GM19463 (cell line): Measurements from ENCODE around the gene POP4.
"Not testable (repeated sequence)": the region's sequence is repeated elsewhere in the genome, so short reads cannot be mapped to it uniquely, and the experiment has no call there.

Source experiments
- ATAC-seq: cut with Tn5 transposase; IDR thresholded peaks from one replicate; pipeline ENCODE4 v1.9.1; 2021; ENCODE audit warnings: mild to moderate bottlenecking, moderate library complexity; ENCODE audit not compliant: unreplicated experiment

The POP4 gene

GRCh38 chr19:29610574-29611271 is 4.6 kb downstream of the POP4 start:
- peak; percentile 78 for ATAC-seq

- ATAC-seq: no peak
These were observed 6.0 kb downstream of the POP4 start for GRCh38 chr19:29612121-29612520.

DNA sequence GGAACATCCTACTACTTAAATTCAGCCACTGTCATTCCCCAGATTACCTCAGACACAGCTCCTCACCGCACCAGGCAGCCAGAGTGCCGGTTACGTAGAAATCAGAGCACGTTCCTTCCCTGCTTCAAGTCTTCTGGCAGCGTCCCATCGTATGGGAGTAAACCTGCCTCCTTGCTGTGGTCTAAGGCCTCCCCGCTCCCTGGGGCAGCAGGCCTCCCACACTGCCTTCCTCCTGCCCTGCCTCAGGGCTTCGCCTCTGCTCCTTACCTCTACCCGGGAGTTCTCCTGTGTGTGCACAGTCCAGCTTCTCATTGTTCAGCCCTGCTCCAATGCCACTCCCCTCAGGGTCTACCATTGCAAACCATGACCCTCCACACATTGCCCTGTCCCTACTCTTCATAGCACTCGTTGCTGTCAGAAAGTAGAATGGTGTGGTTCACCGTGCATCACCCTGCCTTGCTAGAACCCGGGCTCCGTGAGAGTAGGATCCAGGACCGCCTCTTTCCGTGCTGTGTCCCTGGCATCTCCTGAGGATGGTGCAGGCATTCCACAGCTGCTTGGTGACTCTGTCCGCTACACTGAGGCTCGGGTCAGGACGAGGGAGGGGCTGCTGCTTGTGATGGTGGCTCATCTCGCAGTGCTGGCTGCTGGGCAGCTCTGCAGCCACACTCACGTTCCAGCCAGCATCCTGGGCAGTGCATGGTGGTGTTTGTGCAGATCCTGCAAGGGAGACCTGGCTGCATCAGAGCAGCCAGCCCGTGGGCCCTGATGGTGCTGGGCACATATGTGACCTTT is 6.9 kb downstream of the POP4 start:
- ATAC-seq: no peak

DNA sequence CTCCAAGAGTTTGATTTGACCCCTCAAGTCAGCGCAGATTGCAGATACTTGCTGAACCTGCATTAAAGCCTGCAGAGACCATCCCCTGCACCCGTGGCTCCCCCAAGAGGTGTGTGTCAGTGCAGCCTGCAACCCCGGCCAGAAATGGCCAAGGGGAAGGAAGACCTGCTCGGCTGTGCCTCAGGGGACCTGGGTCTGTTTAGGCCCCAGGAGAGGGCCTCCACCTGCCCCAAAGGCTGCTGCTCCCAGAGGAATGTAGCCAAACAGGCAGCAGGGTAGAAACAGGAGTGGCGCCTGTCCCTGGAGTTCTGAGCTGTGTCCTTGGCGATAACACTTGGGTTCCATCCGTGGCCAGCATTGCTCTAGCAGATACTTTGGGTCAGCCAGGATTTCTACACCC is 8.0 kb downstream of the POP4 start:
- ATAC-seq: no peak

- no peak for ATAC-seq
These were observed 8.7 kb downstream of the POP4 start for GRCh38 chr19:29614780-29615179.

- ATAC-seq: no peak
These were observed 9.9 kb downstream of the POP4 start for GRCh38 chr19:29615891-29616425.

GRCh38 chr19:29616541-29616940 is 10.5 kb downstream of the POP4 start:
- ATAC-seq: no peak

DNA sequence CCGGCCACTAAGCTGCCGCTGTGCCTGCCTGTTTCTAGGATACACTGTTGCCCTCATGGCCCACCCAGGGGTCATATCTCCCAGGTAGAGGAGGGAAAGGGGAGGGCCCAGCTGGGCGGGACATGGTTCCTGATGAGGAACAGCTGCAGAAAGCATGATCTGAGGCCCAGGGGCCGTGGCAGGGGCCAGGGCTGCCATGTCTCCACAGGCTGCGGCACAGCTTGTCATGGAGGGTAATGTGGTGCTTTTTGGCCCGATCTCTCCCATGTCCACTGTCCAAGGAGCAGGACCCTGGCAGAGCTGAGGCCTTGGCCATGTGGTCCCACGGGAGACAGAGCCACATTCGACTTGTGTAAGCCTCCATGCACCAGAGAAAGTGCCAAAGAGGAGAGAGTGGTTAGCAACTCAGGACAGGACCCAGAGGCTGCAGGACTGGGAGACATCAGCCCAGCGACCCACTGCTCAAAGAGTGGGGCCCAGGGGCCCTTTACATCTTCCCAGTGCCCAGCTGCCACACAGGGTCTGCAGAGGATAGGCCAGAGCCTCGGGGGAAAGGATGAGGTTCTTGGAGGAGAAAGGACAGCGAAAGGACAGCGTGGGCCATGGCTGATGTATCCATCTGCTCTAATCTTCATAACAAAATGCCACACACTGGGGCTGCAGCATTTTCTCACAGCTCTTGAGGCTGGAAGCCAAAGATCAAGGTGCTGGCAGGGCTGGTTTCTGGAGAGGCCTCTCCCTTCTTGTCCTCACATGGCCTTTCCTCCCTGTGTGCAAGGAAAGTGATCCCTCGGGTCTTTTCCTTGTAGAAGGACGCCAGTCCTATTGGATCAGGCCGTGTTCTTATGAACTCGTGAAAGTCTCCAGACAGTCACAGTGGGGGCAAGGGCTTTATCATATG is 11.5 kb downstream of the POP4 start:
- ATAC-seq: no peak

DNA sequence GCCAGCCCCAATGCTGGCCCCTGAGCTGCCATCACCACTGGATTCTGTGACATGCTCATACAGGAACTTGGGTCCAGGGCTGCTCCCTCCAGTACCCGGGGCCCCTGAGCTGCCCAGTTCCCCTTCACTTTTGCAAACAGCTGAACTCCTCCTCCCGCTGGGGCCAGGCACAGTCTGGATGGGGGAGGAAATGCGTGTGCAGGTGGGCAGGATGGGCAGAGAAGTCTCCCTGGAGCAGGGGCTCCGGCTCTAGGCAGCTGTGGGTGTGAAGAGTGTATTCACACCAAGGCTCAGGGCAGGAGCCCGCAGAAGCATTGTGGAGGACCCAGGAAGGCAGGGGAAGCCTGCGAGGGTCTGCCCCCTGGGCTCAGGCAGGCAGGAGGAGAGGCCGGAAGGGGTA is 12.4 kb downstream of the POP4 start:
- no peak for ATAC-seq

DNA sequence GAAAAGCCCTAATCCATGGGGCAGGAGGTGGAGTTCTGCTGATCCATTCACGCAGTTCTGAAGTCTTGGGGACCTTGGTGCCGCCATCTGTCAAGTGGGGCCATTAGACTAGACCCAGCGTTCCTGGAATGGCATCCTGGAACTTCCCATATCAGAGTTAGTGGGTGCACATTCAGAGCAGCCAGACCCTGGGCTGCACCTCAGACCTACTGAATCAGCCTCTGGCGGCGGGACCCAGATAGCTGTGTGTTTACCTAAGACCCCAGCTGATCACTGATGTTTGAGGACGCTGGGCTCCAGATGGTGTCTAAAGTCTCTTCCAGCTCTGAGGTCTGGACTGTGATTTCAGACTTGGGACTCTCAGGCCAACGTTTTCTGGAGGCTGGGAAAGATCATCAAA is 12.8 kb downstream of the POP4 start:
- no peak for ATAC-seq

GRCh38 chr19:29620931-29621351 is 14.9 kb downstream of the POP4 start:
- ATAC-seq: no peak

GRCh38 chr19:29622166-29623070 is 16.3 kb downstream of the POP4 start:
- peak; percentile 53 for ATAC-seq

DNA sequence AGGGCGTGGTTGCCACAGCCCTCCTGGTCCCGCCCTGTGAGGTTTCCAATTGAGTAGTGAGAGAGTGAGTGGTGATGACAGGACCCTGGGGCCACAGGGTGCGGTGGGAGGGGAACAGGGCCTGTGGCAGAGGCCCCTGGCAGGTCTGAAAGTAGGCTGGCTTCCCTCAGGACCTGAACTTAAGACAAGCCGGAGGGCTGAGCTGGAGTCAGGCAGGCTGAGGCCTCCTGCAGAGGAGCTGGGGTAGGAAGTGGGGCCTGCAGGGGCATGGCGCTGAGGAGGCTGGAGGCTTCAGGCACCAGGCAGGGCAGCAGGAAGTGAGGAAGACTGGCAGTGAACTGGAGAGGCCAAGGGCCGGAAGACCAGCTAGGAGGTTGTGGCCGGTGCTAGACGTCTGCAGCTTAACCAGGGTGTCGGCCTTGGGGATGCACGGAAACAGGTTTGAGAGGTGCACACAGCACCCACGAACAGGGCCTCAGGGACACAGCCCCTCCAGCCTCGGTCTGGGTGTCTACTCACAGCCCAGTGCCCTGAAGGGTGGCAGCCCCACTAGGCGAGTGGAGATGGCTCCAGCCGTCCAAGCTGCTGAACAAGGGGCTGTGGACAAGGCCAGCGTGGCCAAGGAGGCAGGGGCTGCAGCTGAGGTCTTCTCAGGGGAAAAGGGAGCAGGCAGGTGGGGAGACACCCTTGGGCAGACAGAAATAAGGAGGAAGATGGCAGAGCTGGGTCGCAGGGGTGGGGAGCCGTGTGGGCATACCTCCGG is 17.8 kb downstream of the POP4 start:
- peak; percentile 52 for ATAC-seq

DNA sequence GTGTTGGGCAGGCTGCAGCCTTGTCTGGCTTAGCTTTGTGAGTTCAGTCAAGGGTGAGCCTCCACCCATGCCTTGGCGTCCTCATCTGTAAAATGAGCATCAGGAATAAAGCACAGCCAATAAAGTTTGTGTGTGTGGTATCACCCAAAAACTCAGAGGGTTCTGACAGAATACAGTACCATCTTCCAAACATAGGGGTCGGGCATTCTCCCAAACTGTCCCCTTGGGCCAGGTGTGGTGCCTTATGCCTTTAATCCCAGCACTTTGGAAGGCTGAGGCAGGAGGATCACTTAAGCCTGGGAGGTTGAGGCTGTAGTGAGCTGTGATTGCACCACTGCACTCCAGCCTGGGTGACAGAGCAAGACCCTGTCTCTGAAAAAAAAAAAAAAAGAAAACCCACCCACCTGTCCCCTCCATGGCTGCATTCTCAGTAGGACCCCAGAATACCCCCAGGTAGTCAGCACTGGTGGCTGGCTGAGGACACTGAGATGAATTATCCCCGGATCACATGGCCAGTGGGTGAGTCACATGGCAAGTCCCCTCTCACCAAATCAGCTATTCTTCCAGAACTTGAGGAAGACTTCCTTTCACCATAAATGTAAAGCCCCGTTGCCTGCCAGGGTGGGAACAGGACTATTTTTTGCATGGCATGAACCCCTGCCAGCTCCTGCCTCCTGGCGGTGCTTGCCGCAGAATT is 18.6 kb downstream of the POP4 start:
- no peak for ATAC-seq

GRCh38 chr19:29625186-29625651 is 19.1 kb downstream of the POP4 start:
- no peak for ATAC-seq

DNA sequence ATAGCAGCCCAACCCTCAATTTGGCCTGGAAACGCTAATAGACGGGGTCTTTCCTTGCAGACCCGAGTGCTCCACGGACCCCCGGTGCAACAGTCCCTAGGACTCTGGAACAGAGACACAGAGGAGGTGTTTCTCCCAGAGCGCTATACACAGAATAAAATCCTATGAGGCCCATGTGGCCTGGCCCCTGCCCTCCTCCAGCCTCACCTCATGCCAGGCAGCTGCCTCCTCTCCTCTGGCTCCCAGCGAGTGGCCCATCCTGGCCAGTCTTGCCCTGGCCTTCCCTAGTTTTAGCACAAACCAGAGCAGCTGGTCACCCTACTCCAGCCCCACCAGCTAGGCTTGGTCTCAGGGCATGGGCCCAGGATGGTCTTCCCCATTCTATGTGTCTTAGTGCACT is 20.3 kb downstream of the POP4 start:
- no peak for ATAC-seq

- ATAC-seq: not testable (repeated sequence)
These were observed 20.7 kb downstream of the POP4 start for GRCh38 chr19:29626832-29627231.

GRCh38 chr19:29628661-29629385 is 22.7 kb downstream of the POP4 start:
- no peak for ATAC-seq
